SH-SY5Y (cell line): ENCODE results near the gene STH.

ENCODE experiments used
- GATA2 ChIP-seq: IDR thresholded peaks from 2 replicates; pipeline ENCODE4 v1.6.1; 2011; ENCODE audit warnings: mild to moderate bottlenecking, low read depth, low read length
- GATA3 ChIP-seq: IDR thresholded peaks from 2 replicates; pipeline ENCODE4 v1.6.1; 2011; ENCODE audit warnings: low read depth, mild to moderate bottlenecking, low read length, moderate library complexity

DNA sequence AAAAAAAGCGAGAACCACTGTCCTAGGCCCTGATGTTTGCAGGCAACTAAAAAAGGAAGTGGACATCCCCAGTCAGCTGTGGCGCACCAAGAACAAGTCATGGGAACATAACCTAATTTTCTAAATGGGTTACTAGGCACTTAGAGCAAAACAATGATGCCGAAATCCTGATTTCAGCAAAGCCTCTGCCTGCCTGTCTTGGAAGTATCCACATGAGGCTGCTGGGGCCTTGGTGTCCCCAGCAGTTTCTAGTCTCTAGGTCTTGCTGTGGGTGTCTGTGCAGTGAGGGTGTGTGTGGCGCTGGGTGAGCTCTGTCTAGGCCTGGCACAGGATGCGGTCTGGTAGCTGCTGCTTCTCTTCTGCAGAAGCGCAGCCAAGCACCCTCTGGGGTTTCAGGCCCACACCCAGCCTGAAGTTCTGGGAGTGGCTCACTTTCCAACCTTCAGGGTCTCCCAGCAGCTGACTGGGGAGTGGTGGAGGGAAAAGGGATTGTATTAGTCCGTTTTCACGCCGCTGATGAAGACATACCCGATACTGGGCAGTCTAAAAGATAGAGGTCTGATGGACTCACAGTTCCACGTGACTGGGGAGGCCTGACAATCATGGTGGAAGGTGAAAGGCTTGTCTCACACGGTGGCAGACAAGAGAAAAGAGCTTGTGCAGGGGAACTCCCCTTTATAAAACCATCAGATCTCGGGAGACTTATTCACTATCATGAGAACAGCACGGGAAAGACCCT, 21.1 kb downstream of the STH start:
- no peak for TF ChIP-seq GATA2
- TF ChIP-seq GATA3, result no peak
